Measurements from ENCODE around the gene DNASE1L1.

Gene DNASE1L1

GRCh38 chrX:154365997-154366665, 42.9 kb downstream of the DNASE1L1 start:
- no peak for DNase-seq

GRCh38 chrX:154365052-154365600, 43.9 kb downstream of the DNASE1L1 start:
- no peak for DNase-seq

- no peak for DNase-seq
Observed at GRCh38 chrX:154363706-154364439, 45.2 kb downstream of the DNASE1L1 start.

- DNase-seq = no peak
Observed at GRCh38 chrX:154362085-154362742, 46.8 kb downstream of the DNASE1L1 start.

- DNase-seq = no peak
Observed at GRCh38 chrX:154360155-154360713, 48.8 kb downstream of the DNASE1L1 start.

- no peak for DNase-seq
Observed at GRCh38 chrX:154359362-154360154, 49.5 kb downstream of the DNASE1L1 start.

- DNase-seq = no peak
Observed at GRCh38 chrX:154358829-154359228, 50.2 kb downstream of the DNASE1L1 start.

- no peak for DNase-seq
Observed at GRCh38 chrX:154358011-154358410, 51.0 kb downstream of the DNASE1L1 start.

GRCh38 chrX:154357205-154357604, 51.8 kb downstream of the DNASE1L1 start:
- DNase-seq = no peak

GRCh38 chrX:154356596-154356995, 52.5 kb downstream of the DNASE1L1 start:
- no peak for DNase-seq

- no peak for DNase-seq
Observed at GRCh38 chrX:154355776-154356140, 53.3 kb downstream of the DNASE1L1 start.

- DNase-seq = no peak
Observed at GRCh38 chrX:154355094-154355775, 53.8 kb downstream of the DNASE1L1 start.

GRCh38 chrX:154354516-154354915, 54.5 kb downstream of the DNASE1L1 start:
- no peak for DNase-seq

- DNase-seq = no peak
Observed at GRCh38 chrX:154354013-154354412, 55.0 kb downstream of the DNASE1L1 start.

- no peak for DNase-seq
Observed at GRCh38 chrX:154353172-154353843, 55.7 kb downstream of the DNASE1L1 start.

GRCh38 chrX:154352466-154352865, 56.6 kb downstream of the DNASE1L1 start:
- no peak for DNase-seq

- no peak for DNase-seq
Observed at GRCh38 chrX:154352012-154352401, 57.0 kb downstream of the DNASE1L1 start.
